Measurements from ENCODE around the gene SH2D3A. TPM values are rescaled to one million over a fixed set of nuclear protein-coding genes. Genes with fewer than 3 reads are reported as not detected.
A peak's percentile ranks its signal among the peaks of the same experiment; 100 is the strongest.

SH2D3A gene
- total and polyA plus RNA-seq, 2 donors (not counting 1 experiment from before 2014, with no cell fraction given): 36.1 to 54.1 TPM

GRCh38 chr19:6737284-6737872, 29.9 kb downstream of the SH2D3A start, which contains the start of gene GPR108:
GPR108 (minus strand) TSS chr19:6737580; CDS start chr19:6737576, 4 bp downstream.
- Mint-ChIP-seq H3K27ac (peak within 1 kb of the TSS; percentile 99), H3K9me3 (ENCODE audit: insufficient read depth) (no peaks in the 10 kb centered on the region), H3K4me1 (peaks cover 39% of the 10 kb centered on the region), H3K27me3 (no peaks in the 10 kb centered on the region), H3K4me3 (peak within 1 kb of the TSS; percentile 94)
- Histone ChIP-seq H3K9ac (ENCODE audit: low read length) (peak within 1 kb of the TSS; percentile 88), H2AFZ (ENCODE audit: insufficient read depth, low read depth, low read length, poor library complexity, severe bottlenecking) (peak within 1 kb of the TSS; percentile 80), H3K9me3 (ENCODE audit: control extremely low read depth in 1 of 3, control insufficient read depth in 2 of 3, insufficient read depth in 1 of 3, low read length in 2 of 3) (no peaks in the 10 kb centered on the region), H4K20me1 (ENCODE audit: control insufficient read depth, insufficient read depth, low read length, poor library complexity, severe bottlenecking) (no peaks in the 10 kb centered on the region), H3K4me3 (ENCODE audit: control extremely low read depth in 1 of 5, extremely low read depth in 1 of 5, insufficient read depth in 1 of 5, low read depth in 2 of 5, low read length in 4 of 5) (peak within 1 kb of the TSS; percentile 69 to 89 (median 88)), H3K36me3 (replicated peaks in 1 of 2; ENCODE audit: control extremely low read depth in 1 of 2, control insufficient read depth in 1 of 2, extremely low read depth in 1 of 2, insufficient read depth in 2 of 2, low read length in 1 of 2) (peaks cover 0 to 5% of the 10 kb centered on the region in 2 experiments), H3K4me1 (ENCODE audit: control insufficient read depth in 2 of 2, insufficient read depth in 2 of 2, low read length in 2 of 2) (peaks cover 39 to 51% of the 10 kb centered on the region in 2 donors), H3K27me3 (replicated peaks in 1 of 4; ENCODE audit: control extremely low read depth in 1 of 4, control insufficient read depth in 3 of 4, insufficient read depth in 4 of 4, low read length in 3 of 4) (no peaks in the 10 kb centered on the region), H3K4me2 (replicated peaks; ENCODE audit: low read depth, low read length, poor library complexity, severe bottlenecking) (peak within 1 kb of the TSS; percentile 95), H3K79me2 (ENCODE audit: control insufficient read depth, insufficient read depth, low read length) (peaks cover 10% of the 10 kb centered on the region), H3K27ac (ENCODE audit: low read length in 2 of 2) (peak within 1 kb of the TSS; percentile 90 to 98)
- TF ChIP-seq CTCF (IDR thresholded peaks at IDR 0.05) (no peak), EZH2 (IDR thresholded peaks at IDR 0.05; ENCODE audit: borderline replicate concordance, insufficient read depth, low read depth, low read length, poor library complexity, severe bottlenecking) (no peak)
- POLR2A ChIA-PET: interaction anchor here (0.6 to 4.5 kb wide), 11 partner anchors 11 to 1748 kb away, joined by 3 to 17 read pairs (median 4); partner anchors contain the start of genes SH2D3A and VAV1
- peak; percentile 73 for ATAC-seq (ENCODE audit: low read depth)
- CTCF ChIA-PET: interaction anchor here (0.5 to 5.3 kb wide), 14 partner anchors 15 to 519 kb away, joined by 3 to 118 read pairs (median 8); partner anchors contain the start of genes SH2D3A and VAV1
- 0% methylated on average over 53 of the region's 55 CpGs for WGBS (ENCODE audit: insufficient coverage)
- DNase-seq: peak; percentile 99
- intact Hi-C loops (cut with micrococcal nuclease): loop anchor here (1.0 to 5.0 kb wide), 8 partner anchors 30 to 539 kb away; partner anchors contain the start of genes CD70, CLPP and SH2D3A

- no peaks in the 10 kb centered on the region for H3K9me3 Mint-ChIP-seq (ENCODE audit: insufficient read depth)
- Histone ChIP-seq H3K9me3 (ENCODE audit: control extremely low read depth in 1 of 3, control insufficient read depth in 2 of 3, insufficient read depth in 1 of 3, low read length in 2 of 3) (no peaks in the 10 kb centered on the region), H3K79me2 (ENCODE audit: control insufficient read depth, insufficient read depth, low read length) (peaks cover 12% of the 10 kb centered on the region), H3K4me1 (ENCODE audit: control insufficient read depth in 2 of 2, insufficient read depth in 2 of 2, low read length in 2 of 2) (peaks cover 39 to 51% of the 10 kb centered on the region in 2 donors), H3K27me3 (replicated peaks in 1 of 4; ENCODE audit: control extremely low read depth in 1 of 4, control insufficient read depth in 3 of 4, insufficient read depth in 4 of 4, low read length in 3 of 4) (no peaks in the 10 kb centered on the region), H3K27ac (ENCODE audit: low read length in 2 of 2) (peak overlapping the region; percentile 90 to 98), H3K4me2 (replicated peaks; ENCODE audit: low read depth, low read length, poor library complexity, severe bottlenecking) (peak overlapping the region; percentile 95), H3K36me3 (replicated peaks in 1 of 2; ENCODE audit: control extremely low read depth in 1 of 2, control insufficient read depth in 1 of 2, extremely low read depth in 1 of 2, insufficient read depth in 2 of 2, low read length in 1 of 2) (peaks cover 0 to 8% of the 10 kb centered on the region in 2 experiments), H3K9ac (ENCODE audit: low read length) (peak overlapping the region; percentile 88), H3K4me3 (ENCODE audit: control extremely low read depth in 1 of 5, extremely low read depth in 1 of 5, insufficient read depth in 1 of 5, low read depth in 2 of 5, low read length in 4 of 5) (peak overlapping the region; percentile 69 to 89 (median 88)), H2AFZ (ENCODE audit: insufficient read depth, low read depth, low read length, poor library complexity, severe bottlenecking) (peak overlapping the region; percentile 80), H4K20me1 (ENCODE audit: control insufficient read depth, insufficient read depth, low read length, poor library complexity, severe bottlenecking) (no peaks in the 10 kb centered on the region)
- no peak for ATAC-seq (ENCODE audit: low read depth)
- peak overlapping the region; percentile 93 for H3K27ac Mint-ChIP-seq
- peaks cover 39% of the 10 kb centered on the region for H3K4me1 Mint-ChIP-seq
- H3K4me3 Mint-ChIP-seq: peak overlapping the region; percentile 94
- ChIA-PET CTCF (interaction anchor here (0.6 to 5.3 kb wide), 19 partner anchors 8 to 1699 kb away, joined by 3 to 118 read pairs (median 8); partner anchors contain the start of genes ADGRE1, SH2D3A and VAV1), POLR2A (interaction anchor here (1.0 to 4.5 kb wide), 6 partner anchors 11 to 220 kb away, joined by 3 to 19 read pairs (median 8); partner anchors contain the start of gene VAV1)
- no peaks in the 10 kb centered on the region for H3K27me3 Mint-ChIP-seq
- intact Hi-C loops (cut with micrococcal nuclease): loop anchor here (1.0 to 5.0 kb wide), 11 partner anchors 15 to 538 kb away; partner anchors contain the start of genes CD70, CLPP and SH2D3A
- peak; percentile 36 for TF ChIP-seq CTCF (IDR thresholded peaks at IDR 0.05)
- TF ChIP-seq EZH2 (IDR thresholded peaks at IDR 0.05; ENCODE audit: borderline replicate concordance, insufficient read depth, low read depth, low read length, poor library complexity, severe bottlenecking): no peak
- WGBS (ENCODE audit: insufficient coverage): 0% methylated on average over 14 of the region's 16 CpGs
- no peak for DNase-seq
Measured at GRCh38 chr19:6736917-6737283, 30.3 kb downstream of the SH2D3A start.

All from B cell (primary cell).